ENCODE measurements around the gene KRTAP12-4.
"Not testable (repeated sequence)": the region's sequence is repeated elsewhere in the genome, so short reads cannot be mapped to it uniquely, and the experiment has no call there.

Gene KRTAP12-4

GRCh38 chr21:44686843-44687561, 32.5 kb upstream of the KRTAP12-4 start:
- no peak for DNase-seq

- DNase-seq, result peak in 1 of 2 donors; percentile 10
Measured at GRCh38 chr21:44686000-44686781, 31.7 kb upstream of the KRTAP12-4 start.

GRCh38 chr21:44685050-44685449, 30.6 kb upstream of the KRTAP12-4 start:
- not testable (repeated sequence) for DNase-seq

GRCh38 chr21:44684483-44684882, 30.0 kb upstream of the KRTAP12-4 start:
- DNase-seq, result no peak

- no peak for DNase-seq
Measured at GRCh38 chr21:44684077-44684476, 29.6 kb upstream of the KRTAP12-4 start.

GRCh38 chr21:44682580-44683151, 28.2 kb upstream of the KRTAP12-4 start:
- DNase-seq, result no peak

GRCh38 chr21:44681861-44682579, 27.6 kb upstream of the KRTAP12-4 start, which contains the start of gene KRTAP12-1:
KRTAP12-1 (minus strand) TSS chr21:44682163; CDS start chr21:44682123, 40 bp downstream.
- DNase-seq, result no peak

- no peak for DNase-seq
Measured at GRCh38 chr21:44681152-44681551, 26.7 kb upstream of the KRTAP12-4 start.

- DNase-seq, result no peak
Measured at GRCh38 chr21:44677881-44678280, 23.4 kb upstream of the KRTAP12-4 start.

- no peak for DNase-seq
Measured at GRCh38 chr21:44671911-44672310, 17.5 kb upstream of the KRTAP12-4 start.

- DNase-seq, result no peak
Measured at GRCh38 chr21:44670642-44671432, 16.4 kb upstream of the KRTAP12-4 start.

GRCh38 chr21:44667612-44668011, 13.2 kb upstream of the KRTAP12-4 start:
- no peak for DNase-seq

- no peak for DNase-seq
Measured at GRCh38 chr21:44666401-44667320, 12.2 kb upstream of the KRTAP12-4 start, which contains the start of gene KRTAP12-2. KRTAP12-2 (minus strand) TSS chr21:44666927; CDS start chr21:44666886, 41 bp downstream.

GRCh38 chr21:44664691-44665090, 10.2 kb upstream of the KRTAP12-4 start:
- DNase-seq, result no peak

- not testable (repeated sequence) for DNase-seq
Measured at GRCh38 chr21:44661567-44661966, 7.1 kb upstream of the KRTAP12-4 start.

GRCh38 chr21:44658913-44659595, 4.6 kb upstream of the KRTAP12-4 start:
- no peak for DNase-seq

GRCh38 chr21:44658541-44658910, 4.1 kb upstream of the KRTAP12-4 start:
- DNase-seq, result no peak

GRCh38 chr21:44657635-44658540, 3.4 kb upstream of the KRTAP12-4 start, which contains the start of gene KRTAP12-3:
KRTAP12-3 (plus strand) TSS chr21:44657932; CDS start chr21:44657980, 48 bp downstream.
- no peak for DNase-seq

GRCh38 chr21:44656868-44657267, 2.4 kb upstream of the KRTAP12-4 start:
- DNase-seq, result no peak
